Progenitor cell of endocrine pancreas (in vitro differentiated cells): ENCODE results near the gene PM20D2. TPM values are rescaled to one million over a fixed set of nuclear protein-coding genes. Genes with fewer than 3 reads are reported as not detected.

ENCODE experiments used
- DNase-seq: peaks from one replicate; pipeline ENCODE4 v3.0.0; 2021; ENCODE audit warnings: low spot score; ENCODE audit not compliant: unreplicated experiment
- H3K27ac Mint-ChIP-seq: 2 replicates; pipeline ENCODE4 v1.8.0; 2021; ENCODE audit warnings: mild to moderate bottlenecking, moderate library complexity, mixed read lengths
- H3K27me3 Mint-ChIP-seq: 2 replicates; pipeline ENCODE4 v1.8.0; 2021; ENCODE audit warnings: mixed read lengths
- H3K36me3 Mint-ChIP-seq: 2 replicates; pipeline ENCODE4 v1.8.0; 2022; ENCODE audit warnings: mixed read lengths; ENCODE audit not compliant: insufficient read depth
- H3K4me1 Mint-ChIP-seq: 2 replicates; pipeline ENCODE4 v1.8.0; 2021; ENCODE audit warnings: low read depth, mixed read lengths
- H3K4me3 Mint-ChIP-seq: 2 replicates; pipeline ENCODE4 v1.8.0; 2021; ENCODE audit warnings: low read depth, mild to moderate bottlenecking, moderate library complexity, mixed read lengths
- H3K9me3 Mint-ChIP-seq: 2 replicates; pipeline ENCODE4 v1.8.0; 2021; ENCODE audit warnings: low read depth, mixed read lengths
- long read RNA-seq: library from polyadenylated mRNA; unstranded; transcript quantifications from one replicate; pipeline ENCODE4 v2.0.0, GENCODE V29; 2020
- total RNA-seq: library from RNA; stranded (reverse); gene quantifications from 2 replicates; pipeline ENCODE4 v1.2.1, GENCODE V29; 2021
- TF ChIP-seq, protein P1 (sequence below): fragments of 200-600 bp; sonication (generic); IDR thresholded peaks from one replicate; pipeline ENCODE4 v1.5.0; 2021; ENCODE audit warnings: antibody characterized with exemption, mild to moderate bottlenecking; ENCODE audit not compliant: unreplicated experiment

Gene PM20D2, protein sequence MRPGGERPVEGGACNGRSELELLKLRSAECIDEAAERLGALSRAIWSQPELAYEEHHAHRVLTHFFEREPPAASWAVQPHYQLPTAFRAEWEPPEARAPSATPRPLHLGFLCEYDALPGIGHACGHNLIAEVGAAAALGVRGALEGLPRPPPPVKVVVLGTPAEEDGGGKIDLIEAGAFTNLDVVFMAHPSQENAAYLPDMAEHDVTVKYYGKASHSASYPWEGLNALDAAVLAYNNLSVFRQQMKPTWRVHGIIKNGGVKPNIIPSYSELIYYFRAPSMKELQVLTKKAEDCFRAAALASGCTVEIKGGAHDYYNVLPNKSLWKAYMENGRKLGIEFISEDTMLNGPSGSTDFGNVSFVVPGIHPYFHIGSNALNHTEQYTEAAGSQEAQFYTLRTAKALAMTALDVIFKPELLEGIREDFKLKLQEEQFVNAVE
- total RNA-seq: 20.0 and 20.8 TPM in 2 replicates
- long read RNA-seq, partial matches to known transcripts: 10 of 10 reads
- long read RNA-seq, other reads (novel, unspliced or antisense): 0 of 10 reads

DNA sequence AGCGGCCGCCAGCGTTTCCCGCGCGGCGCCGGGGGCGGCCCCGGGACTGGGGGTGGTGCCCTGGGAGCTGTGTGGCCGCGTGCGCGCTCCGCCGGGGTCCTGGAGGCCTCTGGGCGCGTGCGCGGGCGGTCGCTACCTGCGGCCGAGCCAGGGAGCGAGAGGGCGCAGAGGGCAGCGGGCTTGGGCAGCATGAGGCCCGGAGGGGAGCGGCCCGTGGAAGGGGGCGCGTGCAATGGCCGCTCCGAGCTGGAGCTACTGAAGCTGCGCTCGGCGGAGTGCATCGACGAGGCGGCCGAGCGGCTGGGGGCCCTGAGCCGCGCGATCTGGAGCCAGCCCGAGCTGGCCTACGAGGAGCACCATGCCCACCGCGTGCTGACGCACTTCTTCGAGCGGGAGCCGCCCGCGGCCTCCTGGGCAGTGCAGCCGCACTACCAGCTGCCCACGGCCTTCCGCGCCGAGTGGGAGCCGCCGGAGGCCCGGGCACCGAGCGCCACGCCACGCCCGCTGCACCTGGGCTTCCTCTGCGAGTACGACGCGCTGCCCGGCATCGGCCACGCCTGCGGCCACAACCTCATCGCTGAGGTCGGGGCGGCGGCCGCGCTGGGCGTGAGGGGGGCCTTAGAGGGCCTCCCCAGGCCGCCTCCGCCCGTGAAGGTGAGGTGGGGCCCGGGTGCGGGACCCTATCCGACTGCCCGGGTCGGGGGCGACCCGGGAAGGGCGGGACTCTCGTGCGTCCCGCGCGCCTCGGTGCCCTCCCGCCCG lies at the start of gene PM20D2:
TSS of gene PM20D2 (plus strand) at position 100 of the 762 bp plus-strand sequence. CDS start at position 190, 90 bp downstream.
- TF ChIP-seq, protein P1, sequence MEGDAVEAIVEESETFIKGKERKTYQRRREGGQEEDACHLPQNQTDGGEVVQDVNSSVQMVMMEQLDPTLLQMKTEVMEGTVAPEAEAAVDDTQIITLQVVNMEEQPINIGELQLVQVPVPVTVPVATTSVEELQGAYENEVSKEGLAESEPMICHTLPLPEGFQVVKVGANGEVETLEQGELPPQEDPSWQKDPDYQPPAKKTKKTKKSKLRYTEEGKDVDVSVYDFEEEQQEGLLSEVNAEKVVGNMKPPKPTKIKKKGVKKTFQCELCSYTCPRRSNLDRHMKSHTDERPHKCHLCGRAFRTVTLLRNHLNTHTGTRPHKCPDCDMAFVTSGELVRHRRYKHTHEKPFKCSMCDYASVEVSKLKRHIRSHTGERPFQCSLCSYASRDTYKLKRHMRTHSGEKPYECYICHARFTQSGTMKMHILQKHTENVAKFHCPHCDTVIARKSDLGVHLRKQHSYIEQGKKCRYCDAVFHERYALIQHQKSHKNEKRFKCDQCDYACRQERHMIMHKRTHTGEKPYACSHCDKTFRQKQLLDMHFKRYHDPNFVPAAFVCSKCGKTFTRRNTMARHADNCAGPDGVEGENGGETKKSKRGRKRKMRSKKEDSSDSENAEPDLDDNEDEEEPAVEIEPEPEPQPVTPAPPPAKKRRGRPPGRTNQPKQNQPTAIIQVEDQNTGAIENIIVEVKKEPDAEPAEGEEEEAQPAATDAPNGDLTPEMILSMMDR: no peak
- Mint-ChIP-seq H3K9me3 (no peaks in the 10 kb centered on the region), H3K27ac (peak within 1 kb of the TSS; percentile 95), H3K4me1 (peaks cover 20% of the 10 kb centered on the region), H3K36me3 (peaks cover 6% of the 10 kb centered on the region), H3K27me3 (peaks cover 5% of the 10 kb centered on the region), H3K4me3 (peak within 1 kb of the TSS; percentile 81)
- DNase-seq: peak; percentile 62

DNA sequence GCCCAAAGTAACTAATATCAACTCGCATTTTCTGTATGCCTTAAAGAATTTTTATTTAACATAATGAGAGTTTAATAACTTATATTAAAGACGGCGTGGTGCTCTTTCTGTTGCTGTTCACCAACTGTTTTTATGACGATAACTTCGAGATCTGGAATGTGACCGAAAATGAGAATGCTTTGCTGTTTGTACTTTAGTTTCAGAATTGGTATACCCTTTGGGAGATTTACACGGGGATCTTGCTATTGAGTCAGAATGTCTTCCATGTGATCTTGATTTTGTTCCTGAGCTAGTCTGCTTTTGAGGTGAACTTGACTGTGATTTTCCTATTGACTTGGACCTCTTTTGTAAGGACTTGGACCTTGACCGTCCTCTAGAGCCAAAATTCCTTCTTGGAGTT lies 47.4 kb upstream of the PM20D2 start:
- no peak overlapping the region for H3K4me3 Mint-ChIP-seq
- no peak for DNase-seq
- no peaks in the 10 kb centered on the region for H3K9me3 Mint-ChIP-seq
- H3K27me3 Mint-ChIP-seq: no peaks in the 10 kb centered on the region
- no peak overlapping the region for H3K27ac Mint-ChIP-seq
- TF ChIP-seq, protein P1: no peak
- peaks cover 2% of the 10 kb centered on the region for H3K4me1 Mint-ChIP-seq
- H3K36me3 Mint-ChIP-seq: peaks cover 11% of the 10 kb centered on the region

DNA sequence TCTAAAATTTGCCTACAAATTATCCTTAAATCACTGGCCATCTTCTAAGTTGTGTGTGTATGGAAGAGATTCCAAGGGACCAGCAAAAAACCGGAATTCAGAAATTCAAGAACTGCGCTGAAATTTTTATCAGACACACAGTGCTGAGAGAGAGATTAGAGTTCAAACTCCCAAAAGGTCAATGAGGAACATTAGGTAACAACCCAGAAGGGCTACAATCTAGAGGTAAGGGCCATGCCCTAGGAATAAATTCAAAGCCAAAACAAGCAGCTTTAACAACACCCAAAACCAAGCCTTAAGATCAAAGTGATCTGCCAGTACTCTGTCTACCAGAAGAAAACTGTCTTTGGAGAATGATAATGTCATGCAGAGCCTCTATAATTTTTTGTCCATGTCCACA lies 45.7 kb upstream of the PM20D2 start:
- Mint-ChIP-seq H3K4me3 (no peak overlapping the region), H3K27ac (no peak overlapping the region), H3K4me1 (no peaks in the 10 kb centered on the region), H3K27me3 (no peaks in the 10 kb centered on the region), H3K36me3 (peaks cover 13% of the 10 kb centered on the region), H3K9me3 (no peaks in the 10 kb centered on the region)
- TF ChIP-seq, protein P1: no peak
- no peak for DNase-seq

DNA sequence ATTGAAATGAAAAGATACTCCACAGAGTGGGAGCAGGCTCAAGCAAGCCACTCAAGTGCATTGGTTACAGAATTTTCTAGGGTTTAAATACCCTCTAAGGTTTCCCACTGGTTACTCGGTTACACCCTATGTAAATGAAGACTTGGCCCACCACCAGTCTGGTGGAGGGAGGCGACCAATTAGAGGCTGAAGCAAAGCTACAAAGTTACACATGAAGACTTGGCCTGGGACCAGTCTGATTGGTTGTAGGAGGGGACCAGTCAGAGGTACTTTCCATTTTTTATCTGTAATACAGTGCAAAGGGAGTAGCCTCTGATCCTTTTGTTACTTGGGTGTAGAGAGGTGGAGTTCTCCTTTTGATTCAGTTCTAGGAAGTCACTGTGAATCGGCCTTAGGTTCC lies 35.6 kb upstream of the PM20D2 start:
- Mint-ChIP-seq H3K9me3 (no peaks in the 10 kb centered on the region), H3K4me3 (no peak overlapping the region), H3K27me3 (no peaks in the 10 kb centered on the region), H3K27ac (no peak overlapping the region), H3K36me3 (peaks cover 8% of the 10 kb centered on the region), H3K4me1 (no peaks in the 10 kb centered on the region)
- TF ChIP-seq, protein P1: no peak
- no peak for DNase-seq

DNA sequence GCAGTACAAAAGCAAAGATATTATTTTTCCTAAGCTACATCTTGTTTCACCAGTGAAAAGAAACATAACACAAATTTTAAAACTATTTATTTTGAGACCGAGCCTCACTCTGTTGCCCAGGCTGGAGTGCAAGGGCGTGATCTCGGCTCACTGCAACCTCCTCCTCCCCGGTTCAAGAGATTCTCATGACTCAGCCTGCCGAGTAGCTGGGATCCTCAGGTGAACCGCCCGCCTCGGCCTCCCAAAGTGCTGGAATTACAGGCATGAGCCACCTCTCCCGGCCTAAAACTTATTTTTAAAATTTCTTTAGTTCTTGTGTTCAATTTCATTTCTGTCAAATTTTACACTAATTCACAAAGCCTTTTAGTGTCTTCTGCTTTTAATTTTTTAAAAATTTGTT lies 33.9 kb upstream of the PM20D2 start:
- TF ChIP-seq, protein P1: no peak
- DNase-seq: no peak
- Mint-ChIP-seq H3K27me3 (no peaks in the 10 kb centered on the region), H3K36me3 (peaks cover 4% of the 10 kb centered on the region), H3K27ac (no peak overlapping the region), H3K4me3 (no peak overlapping the region), H3K9me3 (no peaks in the 10 kb centered on the region), H3K4me1 (peaks cover 2% of the 10 kb centered on the region)
